GM19397 (cell line): ENCODE measurements around the gene TSC22D3.
A peak's percentile ranks its signal among the peaks of the same experiment; 100 is the strongest.
"Not testable (repeated sequence)": the region's sequence is repeated elsewhere in the genome, so short reads cannot be mapped to it uniquely, and the experiment has no call there.

Source experiments
- ATAC-seq: cut with Tn5 transposase; IDR thresholded peaks from one replicate; pipeline ENCODE4 v1.9.1; 2021; ENCODE audit warnings: mild to moderate bottlenecking, moderate library complexity; ENCODE audit not compliant: unreplicated experiment

Gene TSC22D3

GRCh38 chrX:107775734-107776511 lies at the start of gene TSC22D3:
TSS of gene TSC22D3 (minus strand) at chrX:107775787. CDS start at chrX:107775419, 368 bp downstream.
- peak; percentile 81 for ATAC-seq

GRCh38 chrX:107823456-107823855 lies 47.9 kb upstream of the TSC22D3 start:
- ATAC-seq, result no peak

DNA sequence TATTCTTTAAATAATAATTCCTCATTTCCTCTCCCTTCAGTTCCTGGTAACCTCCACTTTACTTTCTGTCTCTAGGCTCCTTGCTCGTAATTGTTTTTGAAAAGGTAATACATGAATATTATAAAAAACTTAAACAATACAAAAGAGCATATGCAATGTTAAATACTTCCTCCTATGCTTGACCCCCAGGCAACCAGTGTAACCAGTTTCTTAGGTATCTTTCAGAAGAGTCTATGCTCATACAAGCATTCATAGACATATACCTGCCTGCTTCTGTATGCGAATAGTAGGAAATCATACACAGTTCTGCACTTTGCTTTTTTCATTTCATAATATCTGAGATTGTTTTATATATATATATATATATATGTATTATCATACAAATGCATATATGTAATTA lies 47.5 kb upstream of the TSC22D3 start:
- ATAC-seq, result no peak

DNA sequence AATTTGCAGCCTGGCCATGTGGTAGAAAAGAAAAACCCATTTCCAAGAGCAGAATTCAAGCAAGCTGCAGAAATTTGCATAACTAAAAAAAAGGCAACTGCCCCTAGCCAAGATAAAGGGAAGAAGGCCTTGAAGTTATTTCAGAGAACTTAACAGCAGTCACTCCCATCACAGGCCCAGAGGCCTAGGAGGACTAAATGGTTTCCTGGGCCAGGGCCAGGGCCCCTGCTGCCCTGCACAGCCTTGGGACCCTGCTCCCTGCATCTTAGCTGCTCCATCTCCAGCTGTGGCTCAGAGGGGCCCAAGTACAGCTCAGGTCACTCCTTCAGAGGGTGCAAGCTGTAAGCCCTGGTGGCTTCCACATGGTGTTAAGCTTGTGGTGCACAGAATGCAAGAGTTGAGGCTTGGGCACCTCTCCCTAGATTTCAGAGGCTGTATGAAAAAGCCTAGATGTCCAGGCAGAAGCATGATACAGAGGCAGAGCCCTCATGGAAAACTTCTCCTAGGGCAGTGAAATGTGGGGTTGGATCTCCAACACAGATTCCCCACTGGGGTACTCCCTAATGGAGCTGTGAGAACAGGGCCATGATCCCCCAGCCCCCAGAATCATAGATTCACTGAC lies 43.4 kb upstream of the TSC22D3 start:
- no peak for ATAC-seq

DNA sequence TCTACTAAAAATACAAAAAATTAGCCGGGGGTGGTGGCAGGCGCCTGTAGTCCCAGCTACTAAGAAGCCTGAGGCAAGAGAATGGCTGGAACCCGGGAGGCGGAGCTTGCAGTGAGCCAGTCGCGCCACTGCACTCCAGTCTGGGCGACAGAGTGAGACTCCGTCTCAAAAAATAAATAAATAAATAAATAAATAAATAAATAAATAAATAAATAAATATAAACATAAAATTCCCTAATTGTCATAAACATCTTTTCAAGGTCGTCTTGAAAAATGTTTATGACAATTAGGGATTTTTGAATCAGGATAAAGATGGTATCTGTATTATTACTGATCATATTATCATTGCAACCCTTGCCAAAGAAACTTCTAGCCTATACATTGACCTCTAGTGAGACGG lies 34.5 kb upstream of the TSC22D3 start:
- ATAC-seq, result not testable (repeated sequence)

DNA sequence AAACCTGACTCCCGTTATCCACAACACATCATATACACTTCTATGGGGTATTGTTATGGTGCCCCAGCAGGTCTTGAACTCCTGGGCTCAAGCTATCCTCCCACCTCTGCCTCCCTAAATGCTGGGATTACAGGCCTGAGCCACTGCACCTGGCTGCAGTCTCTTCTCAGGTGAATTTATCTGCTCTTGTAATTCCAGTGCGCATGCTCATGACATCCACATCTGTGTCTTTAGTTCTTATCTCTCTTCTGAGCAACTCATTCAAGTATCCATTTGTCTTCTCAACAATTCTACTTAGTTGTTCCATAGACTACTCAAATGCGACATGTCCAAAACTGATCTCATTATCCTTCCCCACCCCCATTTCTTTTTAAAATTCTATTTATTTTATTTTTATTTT lies 29.6 kb upstream of the TSC22D3 start:
- no peak for ATAC-seq

GRCh38 chrX:107804427-107804826 lies 28.8 kb upstream of the TSC22D3 start:
- no peak for ATAC-seq

GRCh38 chrX:107787827-107788226 lies 12.2 kb upstream of the TSC22D3 start:
- ATAC-seq, result no peak

GRCh38 chrX:107780525-107780924 lies 4.9 kb upstream of the TSC22D3 start:
- no peak for ATAC-seq

- ATAC-seq, result no peak
Measured at GRCh38 chrX:107777536-107777832, 1.9 kb upstream of the TSC22D3 start, which contains the start of gene NCBP2L. TSS of gene NCBP2L (plus strand) at chrX:107777733. CDS start at chrX:107794221, 16,488 bp downstream.

DNA sequence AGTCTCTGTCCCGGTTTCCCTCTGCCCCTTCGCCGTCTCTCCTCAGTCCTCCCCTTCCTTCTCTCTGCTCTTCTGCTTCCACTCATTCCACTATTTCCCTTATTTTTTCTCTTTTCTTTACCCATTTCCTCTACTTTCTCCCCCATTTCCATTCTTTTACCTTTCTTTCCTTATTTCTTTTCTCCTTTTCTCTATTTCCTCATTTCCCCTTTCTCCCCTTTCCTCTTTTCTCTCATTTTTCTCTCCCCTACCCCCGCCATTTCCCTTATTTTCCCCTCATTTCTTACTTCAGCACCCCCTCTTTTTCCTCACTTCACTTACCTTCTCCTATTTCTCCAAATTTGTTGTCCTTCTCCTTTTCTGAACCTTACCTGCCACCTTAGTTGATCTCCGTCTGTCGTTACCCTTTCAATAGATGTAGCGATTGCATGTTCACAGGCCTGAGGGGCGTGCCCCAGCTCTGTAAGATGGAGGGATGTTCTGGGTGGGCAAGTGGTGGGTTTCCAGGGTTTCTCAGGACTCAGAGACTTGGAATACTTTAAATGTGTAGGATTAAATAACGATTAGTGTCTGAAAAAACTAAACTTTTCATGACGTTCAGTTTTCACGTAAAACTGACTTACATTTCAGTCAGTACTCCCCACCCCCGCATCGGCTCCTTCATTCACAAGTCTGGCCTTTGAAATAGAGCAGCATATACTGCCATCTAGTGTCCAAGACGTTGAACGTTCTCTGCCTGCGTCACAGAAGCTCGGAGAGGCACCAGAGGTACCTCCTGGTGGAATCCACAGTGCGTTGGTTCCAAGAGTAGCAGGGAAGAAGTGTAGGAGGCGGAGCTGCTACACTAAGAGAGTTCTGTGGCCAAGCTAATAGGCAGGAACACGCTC lies 1.3 kb upstream of the TSC22D3 start:
- ATAC-seq, result peak; percentile 61

GRCh38 chrX:107775000-107775733 lies 420 bp downstream of the TSC22D3 start:
- ATAC-seq, result no peak

DNA sequence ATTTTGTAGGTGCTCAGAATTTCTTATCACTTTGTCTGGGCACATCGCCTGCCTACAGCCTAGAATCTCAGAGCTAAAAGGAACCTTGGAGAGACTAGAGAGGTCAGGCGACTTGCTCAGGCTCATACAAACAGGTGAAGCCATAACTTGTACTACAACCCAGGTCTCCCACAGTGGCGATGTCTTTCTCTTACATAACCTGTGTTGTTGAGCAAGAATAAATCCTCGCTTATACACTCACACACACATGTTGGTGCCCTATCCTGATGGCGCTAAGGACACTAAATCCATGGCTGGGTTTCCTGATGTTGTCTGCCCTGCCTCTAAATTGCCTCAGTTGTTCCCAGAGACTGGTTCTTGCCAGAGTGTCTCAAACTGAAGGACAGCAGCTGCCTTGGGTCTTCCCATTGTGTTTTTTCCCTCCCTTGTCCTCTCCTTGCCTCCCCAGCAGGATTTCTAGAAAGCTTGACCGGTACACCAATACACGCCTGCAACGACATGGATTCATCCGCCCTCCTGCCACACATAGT lies 1.6 kb downstream of the TSC22D3 start:
- ATAC-seq, result no peak

DNA sequence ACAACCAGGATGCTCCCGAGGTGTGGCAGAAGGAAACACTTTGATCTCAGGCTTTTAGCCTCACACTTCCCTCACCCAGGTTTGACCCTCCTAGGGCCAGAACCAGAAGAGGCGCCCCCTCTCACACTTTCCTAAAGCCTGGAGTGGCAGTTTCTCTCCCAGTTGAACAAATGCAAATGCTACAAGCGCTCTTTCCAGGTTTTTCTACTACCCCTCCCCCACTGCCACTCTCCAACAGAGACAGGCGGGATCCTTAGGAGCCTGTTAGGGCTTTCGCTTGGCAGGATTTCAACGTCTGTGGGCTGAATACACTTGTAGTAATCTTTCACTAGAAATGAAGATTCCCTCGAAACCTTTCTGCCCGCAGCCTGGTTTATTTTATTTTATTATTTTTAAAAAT lies 2.4 kb downstream of the TSC22D3 start:
- no peak for ATAC-seq

- no peak for ATAC-seq
Measured at GRCh38 chrX:107769581-107770317, 5.8 kb downstream of the TSC22D3 start.

GRCh38 chrX:107768051-107768450 lies 7.5 kb downstream of the TSC22D3 start:
- ATAC-seq, result no peak

GRCh38 chrX:107766470-107767150 lies 9.0 kb downstream of the TSC22D3 start:
- ATAC-seq, result no peak

- ATAC-seq, result no peak
Measured at GRCh38 chrX:107764845-107765608, 10.6 kb downstream of the TSC22D3 start.

DNA sequence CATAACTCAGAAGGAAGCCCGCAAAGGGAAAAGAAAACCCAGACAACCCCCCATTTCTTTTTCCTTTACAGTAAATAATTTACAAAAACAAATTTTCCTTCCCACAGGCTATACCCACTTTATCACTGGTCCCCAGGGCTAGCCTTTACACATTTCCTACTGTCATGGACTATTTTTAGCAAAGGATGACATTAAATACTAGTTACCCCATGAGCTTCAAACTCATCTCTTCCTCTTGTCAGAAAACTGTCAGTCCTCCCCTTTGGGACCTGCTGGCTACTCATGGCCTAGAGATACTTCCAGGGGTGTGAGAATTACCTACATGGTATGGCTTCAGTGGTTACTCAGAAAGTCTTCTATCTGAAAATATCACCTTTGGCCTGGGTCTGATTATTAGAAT lies 11.9 kb downstream of the TSC22D3 start:
- ATAC-seq, result no peak
